Liver (tissue), 9 donors: ENCODE data around the gene TBL1X. TPM values are rescaled to one million over a fixed set of nuclear protein-coding genes. Genes with fewer than 3 reads are reported as not detected.

ENCODE experiments used
- DNase-seq: peaks from one replicate; pipeline ENCODE4 v3.0.0-alpha.2; 2017; ENCODE audit warnings: low spot score
- H3K27ac ChIP-seq, 2 donors: one replicate each; pipeline ENCODE4 v1.7.0; 2013; ENCODE audit warnings: inconsistent platforms in 2 of 2, low read length in 2 of 2, control low read depth in 1 of 2, low read depth in 1 of 2, mild to moderate bottlenecking in 1 of 2
- H3K27me3 ChIP-seq, 4 donors: one replicate each; pipeline versions ENCODE4 v1.6.1 to v1.7.0; 2013; ENCODE audit warnings: low read length in 3 of 4, inconsistent platforms in 1 of 4, mild to moderate bottlenecking in 1 of 4, moderate library complexity in 1 of 4; ENCODE audit not compliant: control insufficient read depth in 4 of 4, insufficient read depth in 4 of 4
- H3K36me3 ChIP-seq, 4 donors: one replicate each; pipeline versions ENCODE4 v1.6.1 to v1.7.0; 2013; ENCODE audit warnings: low read length in 3 of 4, mild to moderate bottlenecking in 3 of 4, low read depth in 1 of 4, moderate library complexity in 1 of 4; ENCODE audit not compliant: control insufficient read depth in 4 of 4, insufficient read depth in 3 of 4
- H3K4me1 ChIP-seq, 4 donors: one replicate each; pipeline versions ENCODE4 v1.6.1 to v1.7.0; 2013; ENCODE audit warnings: low read length in 3 of 4, mild to moderate bottlenecking in 3 of 4, moderate library complexity in 1 of 4; ENCODE audit not compliant: control insufficient read depth in 4 of 4, insufficient read depth in 4 of 4
- H3K4me3 ChIP-seq, 3 donors: one replicate each; pipeline versions ENCODE4 v1.6.1 to v1.7.0; 2013; ENCODE audit warnings: low read length in 3 of 3, control low read depth in 1 of 3, low read depth in 1 of 3, mild to moderate bottlenecking in 1 of 3
- H3K9ac ChIP-seq, 2 donors: one replicate each; pipeline ENCODE4 v1.7.0; 2013; ENCODE audit warnings: low read length in 2 of 2, mild to moderate bottlenecking in 2 of 2, moderate library complexity in 2 of 2, control low read depth in 1 of 2, low read depth in 1 of 2
- H3K9me3 ChIP-seq, 4 donors: one replicate each; pipeline versions ENCODE4 v1.6.1 to v1.7.0; 2013; ENCODE audit warnings: low read length in 3 of 4; ENCODE audit not compliant: control insufficient read depth in 4 of 4
- EGR1 ChIP-seq, 2 donors: IDR thresholded peaks; 2 replicates each; pipeline ENCODE4 v1.6.1; 2016 to 2018; ENCODE audit warnings: antibody characterized with exemption in 2 of 2, low read depth in 2 of 2
- FOXA1 ChIP-seq: IDR thresholded peaks from 2 replicates; pipeline ENCODE4 v1.6.1; 2016; ENCODE audit warnings: antibody characterized with exemption
- FOXA2 ChIP-seq: IDR thresholded peaks from 2 replicates; pipeline ENCODE4 v1.6.1; 2016; ENCODE audit warnings: antibody characterized with exemption
- GABPA ChIP-seq, 2 donors: IDR thresholded peaks in 1 of 2; conservative IDR thresholded peaks in 1 of 2; 2 replicates each; pipeline ENCODE4 v1.6.1; 2016; ENCODE audit warnings: antibody characterized with exemption in 2 of 2, mild to moderate bottlenecking in 1 of 2, moderate library complexity in 1 of 2
- HNF4A ChIP-seq, 2 donors: conservative IDR thresholded peaks; 2 replicates each; pipeline ENCODE4 v1.6.1; 2016; ENCODE audit warnings: antibody characterized with exemption in 2 of 2, mild to moderate bottlenecking in 2 of 2
- HNF4G ChIP-seq: IDR thresholded peaks from 2 replicates; pipeline ENCODE4 v1.6.1; 2016; ENCODE audit warnings: antibody characterized with exemption
- JUND ChIP-seq, 2 donors: IDR thresholded peaks; 2 replicates each; pipeline ENCODE4 v1.6.1; 2016; ENCODE audit warnings: antibody characterized with exemption in 2 of 2
- MAX ChIP-seq: IDR thresholded peaks from 2 replicates; pipeline ENCODE4 v1.6.1; 2016; ENCODE audit warnings: antibody characterized with exemption
- NR2F2 ChIP-seq: IDR thresholded peaks from 2 replicates; pipeline ENCODE4 v1.6.1; 2016; ENCODE audit warnings: antibody characterized with exemption
- RAD21 ChIP-seq, 2 donors: IDR thresholded peaks; 2 replicates each; pipeline ENCODE4 v1.6.1; 2016; ENCODE audit warnings: antibody characterized with exemption in 2 of 2, mild to moderate bottlenecking in 2 of 2
- RXRA ChIP-seq, 2 donors: IDR thresholded peaks; 2 replicates each; pipeline ENCODE4 v1.6.1; 2017 to 2018; ENCODE audit warnings: antibody characterized with exemption in 2 of 2, mild to moderate bottlenecking in 1 of 2
- SP1 ChIP-seq: IDR thresholded peaks from 2 replicates; pipeline ENCODE4 v1.6.1; 2018; ENCODE audit warnings: antibody characterized with exemption, mild to moderate bottlenecking
- TAF1 ChIP-seq: conservative IDR thresholded peaks from 2 replicates; pipeline ENCODE4 v1.6.1; 2016; ENCODE audit warnings: antibody characterized with exemption, mild to moderate bottlenecking
- YY1 ChIP-seq: IDR thresholded peaks from 2 replicates; pipeline ENCODE4 v1.6.1; 2016; ENCODE audit warnings: antibody characterized with exemption, mild to moderate bottlenecking
- ZBTB33 ChIP-seq: IDR thresholded peaks from 2 replicates; pipeline ENCODE4 v1.6.1; 2016; ENCODE audit warnings: antibody characterized with exemption
- WGBS: extraction: QIAGEN DNeasy Blood & Tissue Kit; methylation state at CpG from one replicate; pipeline ENCODE4 v1.1.7; 2013; 5-methylcytosine and 5-hydroxymethylcytosine counted together
- polyA plus RNA-seq, 2 donors: library from polyadenylated mRNA; stranded (reverse) in 1 of 2; unstranded in 1 of 2; fragments of 200-250 nt in 1 of 2; fragments of >200 nt in 1 of 2; fragmentation: Nextera tagmentation in 1 of 2; extraction: Ambion mirVana in 1 of 2; gene quantifications; one replicate each; pipeline versions ENCODE4 v1.2.1 to v1.2.3, GENCODE V29; 2013 to 2015
- total RNA-seq, 2 donors: library from RNA; depleted of rRNA; stranded (reverse); fragments of >200 nt; gene quantifications; one replicate each; pipeline ENCODE4 v1.2.3, GENCODE V29; 2014
- TF ChIP-seq, protein P1 (sequence below): IDR thresholded peaks from 2 replicates; pipeline ENCODE4 v1.6.1; 2016; ENCODE audit warnings: antibody characterized with exemption
- TF ChIP-seq, protein P2 (sequence below): IDR thresholded peaks from 2 replicates; pipeline ENCODE4 v1.6.1; 2016; ENCODE audit warnings: antibody characterized with exemption, mild to moderate bottlenecking
- donor health status: healthy.
- donor health status: healthy.
- donor health status: healthy.
- donor health status: healthy.
- donor health status: healthy.

Gene TBL1X
- total and polyA plus RNA-seq, 4 donors: 11.2 to 15.1 (median 11.8) TPM

- H3K4me3 ChIP-seq: no peak overlapping the region
- TF ChIP-seq HNF4G: no peak
- TF ChIP-seq SP1: no peak
- TF ChIP-seq TAF1: no peak
- no peak for TF ChIP-seq ZBTB33
- H3K27me3 ChIP-seq: no peaks in the 10 kb centered on the region
- H3K27ac ChIP-seq: no peak overlapping the region
- H3K4me1 ChIP-seq: no peaks in the 10 kb centered on the region
- no peak for DNase-seq
- 94% methylated on average over 17 of the region's 17 CpGs for WGBS
- peaks cover 0 to 14% (median 3%) of the 10 kb centered on the region in 4 donors for H3K36me3 ChIP-seq
- H3K9me3 ChIP-seq: no peaks in the 10 kb centered on the region
- no peak overlapping the region for H3K9ac ChIP-seq
Observed at GRCh38 chrX:9659571-9660195, 194.8 kb downstream of the TBL1X start.

GRCh38 chrX:9662148-9662547 is 197.3 kb downstream of the TBL1X start:
- Histone ChIP-seq H3K9me3 (no peaks in the 10 kb centered on the region), H3K36me3 (peaks cover 0 to 7% (median under 1%) of the 10 kb centered on the region in 4 donors), H3K27ac (no peak overlapping the region), H3K4me3 (no peak overlapping the region), H3K9ac (no peak overlapping the region), H3K27me3 (no peaks in the 10 kb centered on the region), H3K4me1 (no peaks in the 10 kb centered on the region)
- DNase-seq: no peak
- TF ChIP-seq RXRA (IDR thresholded peaks at IDR 0.05) (peak in 1 of 2 donors; percentile 5), SP1 (no peak)
- WGBS: 77% methylated on average over 4 of the region's 4 CpGs

DNA sequence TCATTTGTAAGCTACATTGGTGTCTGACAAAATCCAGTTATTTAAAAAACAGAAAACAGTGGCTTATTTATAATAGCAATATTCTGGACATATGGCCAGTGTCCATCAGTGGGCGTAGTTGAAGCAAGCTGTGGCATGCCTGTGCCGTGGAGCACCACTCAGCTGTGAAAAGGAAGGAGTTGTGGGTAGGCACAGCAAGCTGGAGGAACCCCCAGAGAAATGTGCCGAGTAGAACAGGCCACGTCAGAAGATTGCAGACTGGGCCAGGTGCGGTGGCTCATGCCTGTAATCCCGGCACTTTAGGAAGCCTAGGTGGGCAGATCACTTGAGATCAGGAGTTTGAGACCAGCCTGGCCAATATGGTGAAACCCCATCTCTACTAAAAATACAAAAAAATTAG is 198.4 kb downstream of the TBL1X start:
- H3K9ac ChIP-seq: no peak overlapping the region
- no peak for DNase-seq
- no peak overlapping the region for H3K27ac ChIP-seq
- TF ChIP-seq RAD21 (IDR thresholded peaks at IDR 0.05): no peak
- TF ChIP-seq HNF4G: no peak
- TF ChIP-seq EGR1 (IDR thresholded peaks at IDR 0.05; ENCODE audit: low read depth in 2 of 2): no peak
- TF ChIP-seq RXRA (IDR thresholded peaks at IDR 0.05): no peak
- TF ChIP-seq, protein P1, sequence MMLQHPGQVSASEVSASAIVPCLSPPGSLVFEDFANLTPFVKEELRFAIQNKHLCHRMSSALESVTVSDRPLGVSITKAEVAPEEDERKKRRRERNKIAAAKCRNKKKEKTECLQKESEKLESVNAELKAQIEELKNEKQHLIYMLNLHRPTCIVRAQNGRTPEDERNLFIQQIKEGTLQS: no peak
- no peak for TF ChIP-seq JUND (IDR thresholded peaks at IDR 0.05)
- TF ChIP-seq NR2F2: no peak
- TF ChIP-seq HNF4A (conservative IDR thresholded peaks at IDR 0.05): no peak
- no peak for TF ChIP-seq GABPA (IDR thresholded peaks at IDR 0.05 in 1 of 2, conservative IDR thresholded peaks at IDR 0.05 in 1 of 2)
- TF ChIP-seq MAX: no peak
- no peak for TF ChIP-seq YY1
- TF ChIP-seq, protein P2, sequence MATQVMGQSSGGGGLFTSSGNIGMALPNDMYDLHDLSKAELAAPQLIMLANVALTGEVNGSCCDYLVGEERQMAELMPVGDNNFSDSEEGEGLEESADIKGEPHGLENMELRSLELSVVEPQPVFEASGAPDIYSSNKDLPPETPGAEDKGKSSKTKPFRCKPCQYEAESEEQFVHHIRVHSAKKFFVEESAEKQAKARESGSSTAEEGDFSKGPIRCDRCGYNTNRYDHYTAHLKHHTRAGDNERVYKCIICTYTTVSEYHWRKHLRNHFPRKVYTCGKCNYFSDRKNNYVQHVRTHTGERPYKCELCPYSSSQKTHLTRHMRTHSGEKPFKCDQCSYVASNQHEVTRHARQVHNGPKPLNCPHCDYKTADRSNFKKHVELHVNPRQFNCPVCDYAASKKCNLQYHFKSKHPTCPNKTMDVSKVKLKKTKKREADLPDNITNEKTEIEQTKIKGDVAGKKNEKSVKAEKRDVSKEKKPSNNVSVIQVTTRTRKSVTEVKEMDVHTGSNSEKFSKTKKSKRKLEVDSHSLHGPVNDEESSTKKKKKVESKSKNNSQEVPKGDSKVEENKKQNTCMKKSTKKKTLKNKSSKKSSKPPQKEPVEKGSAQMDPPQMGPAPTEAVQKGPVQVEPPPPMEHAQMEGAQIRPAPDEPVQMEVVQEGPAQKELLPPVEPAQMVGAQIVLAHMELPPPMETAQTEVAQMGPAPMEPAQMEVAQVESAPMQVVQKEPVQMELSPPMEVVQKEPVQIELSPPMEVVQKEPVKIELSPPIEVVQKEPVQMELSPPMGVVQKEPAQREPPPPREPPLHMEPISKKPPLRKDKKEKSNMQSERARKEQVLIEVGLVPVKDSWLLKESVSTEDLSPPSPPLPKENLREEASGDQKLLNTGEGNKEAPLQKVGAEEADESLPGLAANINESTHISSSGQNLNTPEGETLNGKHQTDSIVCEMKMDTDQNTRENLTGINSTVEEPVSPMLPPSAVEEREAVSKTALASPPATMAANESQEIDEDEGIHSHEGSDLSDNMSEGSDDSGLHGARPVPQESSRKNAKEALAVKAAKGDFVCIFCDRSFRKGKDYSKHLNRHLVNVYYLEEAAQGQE: no peak
- no peak for TF ChIP-seq SP1
- no peak for TF ChIP-seq FOXA2
- TF ChIP-seq TAF1: no peak
- no peak for TF ChIP-seq FOXA1
- H3K4me3 ChIP-seq: no peak overlapping the region
- H3K4me1 ChIP-seq: no peaks in the 10 kb centered on the region
- no peaks in the 10 kb centered on the region for H3K27me3 ChIP-seq
- peaks cover 0 to 3% (median under 1%) of the 10 kb centered on the region in 4 donors for H3K36me3 ChIP-seq
- 98% methylated on average over 6 of the region's 6 CpGs for WGBS
- no peaks in the 10 kb centered on the region for H3K9me3 ChIP-seq
